K562 (cell line): Measurements from ENCODE around the gene DXO. TPM values are rescaled to one million over a fixed set of nuclear protein-coding genes. Genes with fewer than 3 reads are reported as not detected.
A peak's percentile ranks its signal among the peaks of the same experiment; 100 is the strongest.

Source experiments
- ATAC-seq: fragments of 200-7000 bp; cut with Tn5 transposase; 3 replicates; pipeline ENCODE4 v1.9.1; 2020; ENCODE audit warnings: moderate library complexity
- BruUV-seq: library from RNA; stranded (reverse); fragments of 400-500 nt; replicated peaks from 2 replicates; lab custom pipeline; 2021; lab: Mats Ljungman, UMichigan
- CTCF ChIA-PET: fragments of 300-600 bp; formaldehyde crosslinking; extraction: SDS; loops from one replicate; lab custom pipeline; 2021; ENCODE audit warnings: low intra/inter-chr PET ratio; lab: Yijun Ruan, JAX
- POLR2A ChIA-PET: fragments of 300-600, 350-650 bp; sonication (Branson Sonifier 250); formaldehyde crosslinking; extraction: SDS; loops from one replicate; lab custom pipeline; 2021; ENCODE audit warnings: antibody characterized with exemption, inconsistent platforms; lab: Yijun Ruan, JAX
- DNase-seq, 4 experiments: peaks; one replicate each; pipeline versions ENCODE4 v3.0.0 to v3.0.0-alpha.2; 2011 to 2018; ENCODE audit warnings: low spot score in 3 of 4, mixed read lengths in 3 of 4; ENCODE audit errors: extremely low read depth in 1 of 4
- FAIRE-seq: peaks from 2 replicates; lab custom pipeline; 2011; peaks lifted over from hg19 to GRCh38; lab: Jason Lieb, UNC
- H2AFZ ChIP-seq: 2 replicates; pipeline ENCODE4 v1.6.0; 2011; ENCODE audit warnings: low read depth, low read length, control low read depth, inconsistent platforms
- H3K27ac ChIP-seq: fragments of 200-600 bp; 3 replicates; pipeline ENCODE4 v1.8.0; 2011; ENCODE audit warnings: low read depth, mild to moderate bottlenecking, control low read depth, inconsistent platforms, low read length, moderate library complexity, mixed read lengths; ENCODE audit errors: extremely low read depth
- H3K27me3 ChIP-seq, 2 experiments: fragments of 300-600 bp in 1 of 2; 2 replicates in 1 of 2; 3 replicates in 1 of 2; pipeline versions ENCODE4 v1.6.0 to v1.8.0; 2011; ENCODE audit warnings: inconsistent platforms in 2 of 2, low read length in 2 of 2, mild to moderate bottlenecking in 1 of 2, mixed read lengths in 1 of 2, moderate library complexity in 1 of 2; ENCODE audit not compliant: control insufficient read depth in 2 of 2, insufficient read depth in 2 of 2
- H3K36me3 ChIP-seq: fragments of 300-600 bp; 3 replicates; pipeline ENCODE4 v1.8.0; 2011; ENCODE audit warnings: mild to moderate bottlenecking, low read length, inconsistent platforms; ENCODE audit not compliant: control insufficient read depth, insufficient read depth
- H3K4me1 ChIP-seq, 2 experiments: fragments of 200-600 bp in 1 of 2; replicated peaks in 1 of 2; 2 replicates in 1 of 2; 3 replicates in 1 of 2; pipeline versions ENCODE4 v1.5.1 to v1.8.0; 2011; ENCODE audit warnings: inconsistent platforms in 2 of 2, low read length in 2 of 2, mild to moderate bottlenecking in 1 of 2, mixed read lengths in 1 of 2, moderate library complexity in 1 of 2; ENCODE audit not compliant: control insufficient read depth in 2 of 2, insufficient read depth in 2 of 2
- H3K4me2 ChIP-seq: 2 replicates; pipeline ENCODE4 v1.6.1; 2011; ENCODE audit warnings: low read length, control low read depth, inconsistent platforms, mixed read lengths; ENCODE audit not compliant: insufficient read depth
- H3K4me3 ChIP-seq: fragments of 200-600 bp; sonication (generic), shearing (Covaris generic); 2 replicates; pipeline ENCODE4 v1.5.1; 2016; ENCODE audit warnings: control low read depth, inconsistent platforms
- H3K79me2 ChIP-seq: fragments of 200-600 bp; 3 replicates; pipeline ENCODE4 v1.8.0; 2011; ENCODE audit warnings: low read length, inconsistent platforms; ENCODE audit not compliant: control insufficient read depth, insufficient read depth
- H3K9ac ChIP-seq, 2 experiments: 2 replicates each; pipeline versions ENCODE4 v1.6.0 to v1.6.1; 2011; ENCODE audit warnings: low read depth in 2 of 2, low read length in 2 of 2, control low read depth in 1 of 2, inconsistent platforms in 1 of 2, mild to moderate bottlenecking in 1 of 2, mixed read lengths in 1 of 2; ENCODE audit not compliant: insufficient read depth in 1 of 2
- H3K9me1 ChIP-seq: one replicate; pipeline ENCODE4 v1.6.0; 2011; ENCODE audit warnings: inconsistent platforms, mild to moderate bottlenecking, low read length, moderate library complexity; ENCODE audit not compliant: control insufficient read depth, insufficient read depth
- H3K9me3 ChIP-seq: replicated peaks from 2 replicates; pipeline ENCODE4 v1.5.1; 2011; ENCODE audit warnings: low read depth, low read length, inconsistent platforms; ENCODE audit not compliant: control insufficient read depth, insufficient read depth
- H4K20me1 ChIP-seq: replicated peaks from 2 replicates; pipeline ENCODE4 v1.6.1; 2011; ENCODE audit warnings: low read length, inconsistent platforms, mixed read lengths; ENCODE audit not compliant: control insufficient read depth, insufficient read depth
- BCOR ChIP-seq: fragments of 450-650 bp; IDR thresholded peaks from 2 replicates; pipeline ENCODE4 v1.6.1; 2016
- C11orf30 ChIP-seq: fragments of 450-650 bp; IDR thresholded peaks from 2 replicates; pipeline ENCODE4 v1.6.1; 2016; ENCODE audit warnings: low read depth, mild to moderate bottlenecking
- GTF2F1 ChIP-seq: IDR thresholded peaks from 2 replicates; pipeline ENCODE4 v1.6.1; 2011; ENCODE audit warnings: low read depth, low read length, improper control_type of control experiment
- KDM5B ChIP-seq: fragments of 200-600 bp; sonication (generic); IDR thresholded peaks from 2 replicates; pipeline ENCODE4 v1.6.1; 2012; ENCODE audit warnings: low read depth, mild to moderate bottlenecking, moderate library complexity, low read length, control low read depth, inconsistent platforms; ENCODE audit not compliant: insufficient replicate concordance
- MAFF ChIP-seq: IDR thresholded peaks from 2 replicates; pipeline ENCODE4 v1.6.1; 2012; ENCODE audit warnings: low read length, improper control_type of control experiment
- MAFK ChIP-seq: IDR thresholded peaks from 2 replicates; pipeline ENCODE4 v1.6.1; 2011; ENCODE audit warnings: low read length, improper control_type of control experiment
- SUPT5H ChIP-seq: fragments of 450-650 bp; IDR thresholded peaks from 2 replicates; pipeline ENCODE4 v1.6.1; 2016
- USF1 ChIP-seq: sonication (generic); formaldehyde crosslinking; IDR thresholded peaks from 2 replicates; pipeline ENCODE4 v1.9.0; 2022; ENCODE audit warnings: mild to moderate bottlenecking, missing genetic modification reagents
- ZNF316 ChIP-seq: fragments of 450-650 bp; IDR thresholded peaks from 2 replicates; pipeline ENCODE4 v1.6.1; 2016
- WGBS: fragments of 100-300 bp; shearing (Covaris generic); methylation state at CpG from one replicate; pipeline ENCODE4 v1.1.6; 2016; ENCODE audit warnings: low coverage, mixed read lengths; ENCODE audit not compliant: insufficient coverage; ENCODE audit errors: missing lambda C conversion rate; 5-methylcytosine and 5-hydroxymethylcytosine counted together
- in situ Hi-C: fragments of 300-500 bp; cut with MboI; formaldehyde crosslinking; loops from 4 replicates; pipeline ENCODE4 v1.15.0; 2018; ENCODE audit warnings: inconsistent platforms, mixed read lengths
- intact Hi-C: fragments of 100-400 bp; cut with micrococcal nuclease; formaldehyde crosslinking; loops from 2 replicates; pipeline ENCODE4 v1.14.2; 2022
- polyA plus RNA-seq, 8 experiments: library from polyadenylated mRNA; depleted of rRNA in 4 of 8; stranded (reverse) in 5 of 8; unstranded in 3 of 8; fragments of >200 nt; fragmentation: Nextera tagmentation in 2 of 8; fragmentation: Illumina TruSeq in 1 of 8; extraction: Ambion mirVana in 2 of 8; extraction: Trizol in 1 of 8; gene quantifications; 2 replicates each; pipeline versions ENCODE4 v1.2.1 to v1.2.3, GENCODE V29; 2011 to 2014; ENCODE audit warnings: inconsistent platforms in 1 of 8, missing spikeins in 1 of 8
- total RNA-seq, 7 experiments: library from RNA; depleted of rRNA in 6 of 7; stranded (reverse); fragments of >200 nt in 6 of 7; fragmentation: Illumina TruSeq in 2 of 7; extraction: Trizol in 2 of 7; gene quantifications; 2 replicates each; pipeline versions ENCODE4 v1.2.1 to v1.2.3, GENCODE V29; 2011 to 2021; ENCODE audit warnings: low replicate concordance in 1 of 7

Gene DXO
- total and polyA plus RNA-seq, 9 of the 15 experiments (the other 6 are each of a cell fraction or from before 2014, with no cell fraction given), result 6.4 to 35.1 (median 19.4) TPM

- H3K9me3 ChIP-seq, result no peaks in the 10 kb centered on the region
- FAIRE-seq (peak; percentile 19), DNase-seq (no peak), ATAC-seq (no peak)
- H3K9me1 ChIP-seq, result peaks cover 7% of the 10 kb centered on the region
- H3K79me2 ChIP-seq, result no peaks in the 10 kb centered on the region
- no peak overlapping the region for H3K4me3 ChIP-seq
- intact Hi-C loops (loop anchor here (5.0 kb wide), 1 partner anchor 48 kb away; the partner anchor contains the start of gene ZBTB12), in situ Hi-C loops (loop anchor here (10.0 kb wide), 1 partner anchor 95 kb away; no protein-coding TSS in a partner anchor)
- peaks cover 0 to 1% of the 10 kb centered on the region in 2 experiments; a peak in 1 of 5 replicates for H3K27me3 ChIP-seq
- TF ChIP-seq BCOR (no peak), MAFF (peak; percentile 42; the same call in 1 of the 2 replicates), MAFK (peak; percentile 46), C11orf30 (peak; percentile 43; the same call in 1 of the 2 replicates), GTF2F1 (no peak), USF1 (CRISPR knock-in tag) (peak; percentile 7; the same call in 1 of the 2 replicates), KDM5B (peak; percentile 41), SUPT5H (0 out of 2 replicates have a peak, but pooled peaks have one; percentile 25), ZNF316 (peak; percentile 78)
- no peak overlapping the region for H3K4me2 ChIP-seq
- 82% methylated on average over 7 of the region's 7 CpGs for WGBS
- no peak overlapping the region for H3K9ac ChIP-seq
- POLR2A ChIA-PET, result interaction anchor here (0.6 to 2.4 kb wide), 9 partner anchors 7 to 264 kb away, joined by 3 to 16 read pairs (median 4); partner anchors contain the start of genes CLIC1, NELFE and SKIC2
- CTCF ChIA-PET, result no interaction called here
- H4K20me1 ChIP-seq, result no peaks in the 10 kb centered on the region
- no TSS peak for BruUV-seq
- peaks cover 20 to 24% of the 10 kb centered on the region in 2 experiments for H3K4me1 ChIP-seq
- peak overlapping the region; percentile 59; the same call in 2 of the 3 replicates for H3K27ac ChIP-seq
- H2AFZ ChIP-seq, result no peak overlapping the region
- H3K36me3 ChIP-seq, result peaks cover 43% of the 10 kb centered on the region
These were observed 21.9 kb downstream of the DXO start for GRCh38 chr6:31949926-31950548.
